Glomerular visceral epithelial cell (primary cell): ENCODE data around the gene TBCC.
"Not testable (repeated sequence)": the region's sequence is repeated elsewhere in the genome, so short reads cannot be mapped to it uniquely, and the experiment has no call there.

Experiments used
- DNase-seq: peaks from one replicate; pipeline ENCODE4 v3.0.0-alpha.2; 2016; ENCODE audit errors: extremely low spot score

Gene TBCC

GRCh38 chr6:42729731-42730130 lies 16.2 kb downstream of the TBCC start:
- DNase-seq, result peak; percentile 29

- no peak for DNase-seq
These were observed 18.3 kb downstream of the TBCC start for GRCh38 chr6:42727627-42728026.

- no peak for DNase-seq
These were observed 18.8 kb downstream of the TBCC start for GRCh38 chr6:42727087-42727611.

- peak; percentile 80 for DNase-seq
These were observed 19.3 kb downstream of the TBCC start for GRCh38 chr6:42726485-42727086.

- no peak for DNase-seq
These were observed 19.9 kb downstream of the TBCC start for GRCh38 chr6:42726026-42726425.

- DNase-seq, result no peak
These were observed 21.1 kb downstream of the TBCC start for GRCh38 chr6:42724825-42725224.

GRCh38 chr6:42722497-42722896 lies 23.4 kb downstream of the TBCC start, which contains the start of gene PRPH2:
PRPH2 (minus strand) TSS chr6:42722597; CDS start chr6:42722334, 263 bp downstream.
- DNase-seq, result no peak

- no peak for DNase-seq
These were observed 25.2 kb downstream of the TBCC start for GRCh38 chr6:42720739-42721138.

- DNase-seq, result no peak
These were observed 30.0 kb downstream of the TBCC start for GRCh38 chr6:42715871-42716270.

GRCh38 chr6:42714098-42714761 lies 31.7 kb downstream of the TBCC start:
- DNase-seq, result peak; percentile 15

GRCh38 chr6:42711930-42712329 lies 34.0 kb downstream of the TBCC start:
- DNase-seq, result no peak

GRCh38 chr6:42710316-42710715 lies 35.6 kb downstream of the TBCC start:
- DNase-seq, result no peak

GRCh38 chr6:42709871-42710270 lies 36.0 kb downstream of the TBCC start:
- DNase-seq, result no peak

GRCh38 chr6:42708096-42708495 lies 37.8 kb downstream of the TBCC start:
- no peak for DNase-seq

GRCh38 chr6:42707595-42707994 lies 38.3 kb downstream of the TBCC start:
- no peak for DNase-seq

- no peak for DNase-seq
These were observed 40.9 kb downstream of the TBCC start for GRCh38 chr6:42704937-42705374.

GRCh38 chr6:42704251-42704936 lies 41.5 kb downstream of the TBCC start:
- no peak for DNase-seq

- not testable (repeated sequence) for DNase-seq
These were observed 43.1 kb downstream of the TBCC start for GRCh38 chr6:42702786-42703185.

GRCh38 chr6:42702200-42702599 lies 43.7 kb downstream of the TBCC start:
- DNase-seq, result peak; percentile 84

- no peak for DNase-seq
These were observed 47.7 kb downstream of the TBCC start for GRCh38 chr6:42698217-42698616.

GRCh38 chr6:42697268-42697655 lies 48.6 kb downstream of the TBCC start:
- DNase-seq, result no peak

GRCh38 chr6:42696526-42697267 lies 49.2 kb downstream of the TBCC start:
- no peak for DNase-seq
